Keratinocyte (primary cell): ENCODE results near the gene ITIH1. TPM values are rescaled to one million over a fixed set of nuclear protein-coding genes. Genes with fewer than 3 reads are reported as not detected.

ENCODE experiments used
- DNase-seq: peaks from one replicate; pipeline ENCODE4 v3.0.0-alpha.2; 2011; ENCODE audit warnings: low read depth, missing footprints, low spot score
- FAIRE-seq: peaks from 2 replicates; lab custom pipeline; 2011; peaks lifted over from hg19 to GRCh38; lab: Jason Lieb, UNC
- H2AFZ ChIP-seq: 2 replicates; pipeline ENCODE4 v1.6.0; 2012; ENCODE audit warnings: low read length, control low read depth, inconsistent platforms; ENCODE audit not compliant: control insufficient read depth
- H3K27ac ChIP-seq: 2 replicates; pipeline ENCODE4 v1.5.1; 2011; ENCODE audit warnings: low read length; ENCODE audit not compliant: control insufficient read depth, insufficient read depth
- H3K27me3 ChIP-seq: 3 replicates; pipeline ENCODE4 v1.6.0; 2011; ENCODE audit warnings: low read length; ENCODE audit not compliant: control insufficient read depth, insufficient read depth; ENCODE audit errors: extremely low read depth
- H3K36me3 ChIP-seq, 2 experiments: 2 replicates in 1 of 2; 3 replicates in 1 of 2; pipeline ENCODE4 v1.5.1; 2011; ENCODE audit warnings: low read length in 2 of 2, mild to moderate bottlenecking in 1 of 2; ENCODE audit not compliant: control insufficient read depth in 2 of 2, insufficient read depth in 2 of 2; ENCODE audit errors: extremely low read depth in 1 of 2
- H3K4me1 ChIP-seq: 3 replicates; pipeline ENCODE4 v1.5.1; 2011; ENCODE audit warnings: low read length; ENCODE audit not compliant: control insufficient read depth, insufficient read depth; ENCODE audit errors: extremely low read depth
- H3K4me2 ChIP-seq: 3 replicates; pipeline ENCODE4 v1.6.0; 2011; ENCODE audit warnings: low read depth, low read length; ENCODE audit not compliant: control insufficient read depth, insufficient read depth; ENCODE audit errors: extremely low read depth
- H3K4me3 ChIP-seq, 3 experiments: fragments of 200-600 bp in 1 of 3; sonication (generic) in 1 of 3; 2 replicates in 2 of 3; 3 replicates in 1 of 3; pipeline ENCODE4 v1.5.1; 2011 to 2016; ENCODE audit warnings: low read length in 3 of 3, mild to moderate bottlenecking in 3 of 3, control low read depth in 2 of 3, inconsistent platforms in 1 of 3, low read depth in 1 of 3, mixed read lengths in 1 of 3, mixed run types in 1 of 3, moderate library complexity in 1 of 3; ENCODE audit not compliant: control insufficient read depth in 2 of 3, insufficient read depth in 2 of 3; ENCODE audit errors: extremely low read depth in 1 of 3
- H3K79me2 ChIP-seq: 2 replicates; pipeline ENCODE4 v1.6.0; 2012; ENCODE audit warnings: low read length; ENCODE audit not compliant: control insufficient read depth, insufficient read depth
- H3K9ac ChIP-seq: 3 replicates; pipeline ENCODE4 v1.6.0; 2011; ENCODE audit warnings: low read length; ENCODE audit not compliant: control insufficient read depth, insufficient read depth; ENCODE audit errors: extremely low read depth
- H3K9me1 ChIP-seq: 3 replicates; pipeline ENCODE4 v1.6.0; 2011; ENCODE audit warnings: low read length; ENCODE audit not compliant: control insufficient read depth, insufficient read depth; ENCODE audit errors: extremely low read depth
- H3K9me3 ChIP-seq: 2 replicates; pipeline ENCODE4 v1.5.1; 2012; ENCODE audit warnings: low read depth, low read length; ENCODE audit not compliant: control insufficient read depth
- H4K20me1 ChIP-seq: 3 replicates; pipeline ENCODE4 v1.6.0; 2011; ENCODE audit warnings: low read length; ENCODE audit not compliant: control insufficient read depth, insufficient read depth; ENCODE audit errors: extremely low read depth
- CTCF ChIP-seq, 3 experiments: IDR thresholded peaks in 1 of 3; conservative IDR thresholded peaks in 1 of 3; optimal IDR thresholded peaks in 1 of 3; 2 replicates in 2 of 3; 3 replicates in 1 of 3; pipeline versions ENCODE3 to v1.5.1; 2011; ENCODE audit warnings: low read length in 3 of 3, mild to moderate bottlenecking in 3 of 3, moderate library complexity in 2 of 3, control low read depth in 1 of 3, inconsistent platforms in 1 of 3; ENCODE audit not compliant: insufficient read depth in 2 of 3; ENCODE audit errors: extremely low read depth in 1 of 3
- EZH2 ChIP-seq: IDR thresholded peaks from one replicate; pipeline ENCODE4 v1.6.1; 2012; ENCODE audit warnings: inconsistent platforms, mild to moderate bottlenecking, low read length, moderate library complexity
- dilution Hi-C: fragments of 300-500 bp; cut with MboI; formaldehyde crosslinking; loops from one replicate; pipeline ENCODE4 v1.7.0; 2020; ENCODE audit warnings: low sequenced_read_pairs; ENCODE audit not compliant: extremely low pct_ligation_motif_present
- polyA plus RNA-seq, 5 experiments: library from polyadenylated mRNA; depleted of rRNA in 3 of 5; stranded (reverse) in 3 of 5; stranded (forward) in 1 of 5; unstranded in 1 of 5; fragments of >200 nt; gene quantifications; 1 replicate in 1 of 5; 2 replicates in 3 of 5; 3 replicates in 1 of 5; pipeline versions ENCODE4 v1.2.1 to v1.2.3, GENCODE V29; 2011 to 2012; ENCODE audit warnings: missing spikeins in 2 of 5, low read depth in 1 of 5, low replicate concordance in 1 of 5

ITIH1 gene
- polyA plus RNA-seq, 1 donor (not counting 4 experiments of a cell fraction or from before 2014, with no cell fraction given): not detected

- H3K79me2 ChIP-seq: no peaks in the 10 kb centered on the region
- no peaks in the 10 kb centered on the region for H3K4me1 ChIP-seq
- TF ChIP-seq EZH2 (no peak), CTCF (optimal IDR thresholded peaks at IDR 0.05 in 1 of 3, IDR thresholded peaks at IDR 0.05 in 1 of 3, conservative IDR thresholded peaks at IDR 0.05 in 1 of 3; ENCODE audit: extremely low read depth in 1 of 3, insufficient read depth in 2 of 3, low read length in 3 of 3) (no peak)
- H3K9me1 ChIP-seq: no peaks in the 10 kb centered on the region
- H3K9me3 ChIP-seq: no peaks in the 10 kb centered on the region
- no peak for DNase-seq
- no peaks in the 10 kb centered on the region for H4K20me1 ChIP-seq
- dilution Hi-C loops: no loop called here
- H3K27ac ChIP-seq: no peak overlapping the region
- no peak for FAIRE-seq
- H3K4me2 ChIP-seq: no peak overlapping the region
- no peaks in the 10 kb centered on the region for H3K36me3 ChIP-seq
- no peak overlapping the region for H3K9ac ChIP-seq
- no peak overlapping the region for H2AFZ ChIP-seq
- H3K27me3 ChIP-seq: no peaks in the 10 kb centered on the region
- H3K4me3 ChIP-seq: no peak overlapping the region
Observed at GRCh38 chr3:52816654-52817053, 39.3 kb downstream of the ITIH1 start.

- dilution Hi-C loops: no loop called here
- H3K79me2 ChIP-seq: no peaks in the 10 kb centered on the region
- no peaks in the 10 kb centered on the region for H4K20me1 ChIP-seq
- no peaks in the 10 kb centered on the region for H3K9me1 ChIP-seq
- H3K4me3 ChIP-seq: no peak overlapping the region
- H3K27ac ChIP-seq: no peak overlapping the region
- no peaks in the 10 kb centered on the region for H3K27me3 ChIP-seq
- no peaks in the 10 kb centered on the region for H3K4me1 ChIP-seq
- FAIRE-seq (no peak), DNase-seq (no peak)
- no peaks in the 10 kb centered on the region for H3K36me3 ChIP-seq
- TF ChIP-seq EZH2 (no peak), CTCF (optimal IDR thresholded peaks at IDR 0.05 in 1 of 3, IDR thresholded peaks at IDR 0.05 in 1 of 3, conservative IDR thresholded peaks at IDR 0.05 in 1 of 3; ENCODE audit: extremely low read depth in 1 of 3, insufficient read depth in 2 of 3, low read length in 3 of 3) (no peak)
- H3K9me3 ChIP-seq: no peaks in the 10 kb centered on the region
- no peak overlapping the region for H3K4me2 ChIP-seq
- H3K9ac ChIP-seq: no peak overlapping the region
- H2AFZ ChIP-seq: no peak overlapping the region
Observed at GRCh38 chr3:52817221-52817620, 39.8 kb downstream of the ITIH1 start.
